Vagina (tissue), 2 donors: ENCODE data around the gene B4GALT5. TPM values are rescaled to one million over a fixed set of nuclear protein-coding genes. Genes with fewer than 3 reads are reported as not detected.
"Not testable (repeated sequence)": the region's sequence is repeated elsewhere in the genome, so short reads cannot be mapped to it uniquely, and the experiment has no call there.

ENCODE experiments used
- DNase-seq, 2 donors: peaks; one replicate each; pipeline ENCODE4 v3.0.0-alpha.2; 2017; ENCODE audit errors: extremely low spot score in 2 of 2
- H3K27ac ChIP-seq: fragments of 200-600 bp; sonication (generic); one replicate; pipeline ENCODE4 v1.5.1; 2019
- H3K27me3 ChIP-seq: fragments of 200-600 bp; sonication (generic); one replicate; pipeline ENCODE4 v1.5.1; 2019
- H3K36me3 ChIP-seq, 2 donors: fragments of 200-600 bp; sonication (generic); one replicate each; pipeline ENCODE4 v1.5.1; 2017 to 2019
- H3K4me1 ChIP-seq: fragments of 200-600 bp; sonication (generic); one replicate; pipeline ENCODE4 v1.5.1; 2019
- H3K4me3 ChIP-seq, 2 donors: fragments of 200-600 bp; sonication (generic); 1 replicate in 1 of 2; 2 replicates in 1 of 2; pipeline ENCODE4 v1.5.1; 2016 to 2019
- H3K9me3 ChIP-seq: fragments of 200-600 bp; sonication (generic); one replicate; pipeline ENCODE4 v1.5.1; 2019
- POLR2A ChIP-seq, 2 donors: fragments of 450-650 bp; IDR thresholded peaks; one replicate each; pipeline ENCODE4 v1.6.1; 2017; ENCODE audit warnings: antibody characterized with exemption in 2 of 2, mild to moderate bottlenecking in 2 of 2, moderate library complexity in 2 of 2
- POLR2AphosphoS5 ChIP-seq, 2 donors: sonication (generic); formaldehyde crosslinking; IDR thresholded peaks; one replicate each; pipeline ENCODE4 v1.9.0; 2017; ENCODE audit warnings: antibody characterized with exemption in 2 of 2, mild to moderate bottlenecking in 2 of 2, low read depth in 1 of 2; ENCODE audit not compliant: insufficient read depth in 1 of 2
- intact Hi-C: fragments of 100-400 bp; cut with DNase I; formaldehyde crosslinking; loops from one replicate; pipeline ENCODE4 v1.15.1; 2023
- total RNA-seq: library from RNA; depleted of rRNA; stranded (reverse); fragments of >200 nt; gene quantifications from one replicate; pipeline ENCODE4 v1.2.3, GENCODE V29; 2016
- TF ChIP-seq, protein P1 (sequence below), 3 experiments: fragments of 450-650 bp in 2 of 3; fragments of 200-600 bp in 1 of 3; sonication (generic) in 1 of 3; IDR thresholded peaks; one replicate each; pipeline ENCODE4 v1.5.1; 2017 to 2019; ENCODE audit warnings: antibody characterized with exemption in 3 of 3, mild to moderate bottlenecking in 2 of 3, moderate library complexity in 2 of 3

Gene B4GALT5, protein sequence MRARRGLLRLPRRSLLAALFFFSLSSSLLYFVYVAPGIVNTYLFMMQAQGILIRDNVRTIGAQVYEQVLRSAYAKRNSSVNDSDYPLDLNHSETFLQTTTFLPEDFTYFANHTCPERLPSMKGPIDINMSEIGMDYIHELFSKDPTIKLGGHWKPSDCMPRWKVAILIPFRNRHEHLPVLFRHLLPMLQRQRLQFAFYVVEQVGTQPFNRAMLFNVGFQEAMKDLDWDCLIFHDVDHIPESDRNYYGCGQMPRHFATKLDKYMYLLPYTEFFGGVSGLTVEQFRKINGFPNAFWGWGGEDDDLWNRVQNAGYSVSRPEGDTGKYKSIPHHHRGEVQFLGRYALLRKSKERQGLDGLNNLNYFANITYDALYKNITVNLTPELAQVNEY
- 17.9 TPM for total RNA-seq

DNA sequence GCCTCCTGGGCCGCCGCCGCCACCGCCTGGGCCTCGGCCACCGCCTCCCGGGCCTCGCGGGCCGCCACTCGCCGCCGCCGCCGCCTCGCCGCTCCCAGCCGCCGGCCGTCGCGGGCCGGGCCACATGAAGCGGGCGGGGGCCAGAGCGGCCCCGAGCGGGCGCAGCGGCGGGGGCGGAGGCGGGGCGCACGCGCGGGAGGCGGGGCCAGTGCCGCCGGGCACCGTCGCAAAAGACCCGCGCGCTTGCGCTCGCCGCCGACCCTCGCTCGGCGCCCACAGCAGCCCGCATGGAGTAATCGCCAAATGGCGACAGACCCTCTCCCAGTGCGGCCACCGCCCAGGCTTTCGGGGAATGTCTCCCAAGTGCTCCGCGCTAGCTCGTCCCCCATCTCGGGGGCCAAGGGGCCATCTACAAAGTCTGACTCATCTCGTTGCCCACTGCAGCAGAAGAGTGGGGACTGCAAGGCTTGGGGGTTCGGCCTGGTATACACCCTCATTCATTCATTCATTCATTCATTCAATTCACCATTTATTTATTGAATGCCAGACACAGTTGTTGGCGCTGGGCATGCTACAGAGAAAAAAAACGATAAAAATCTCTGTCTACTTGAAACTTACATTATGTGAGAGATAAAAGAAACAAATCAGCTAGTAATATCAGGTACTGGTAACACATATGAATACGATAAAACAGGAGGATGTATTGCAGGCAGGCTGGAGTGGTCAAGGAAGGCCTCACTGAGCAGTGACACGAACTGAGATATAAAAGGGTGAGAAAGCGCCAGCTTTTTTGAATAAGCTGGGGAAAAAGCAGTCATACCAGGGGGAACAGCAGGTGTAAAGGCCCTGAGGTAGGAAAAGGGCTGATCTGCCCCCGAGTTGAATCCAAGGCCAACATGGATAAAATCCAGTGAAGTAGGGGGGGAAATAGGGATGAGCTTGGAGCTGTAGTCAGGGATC lies at the start of gene B4GALT5:
B4GALT5 (minus strand) TSS at position 126 of the 960 bp plus-strand sequence. CDS start 188 bp downstream, outside the sequence.
- peak within 1 kb of the TSS; percentile 90 for H3K27ac ChIP-seq
- no peaks in the 10 kb centered on the region for H3K36me3 ChIP-seq
- no peaks in the 10 kb centered on the region for H3K27me3 ChIP-seq
- no peaks in the 10 kb centered on the region for H3K9me3 ChIP-seq
- H3K4me3 ChIP-seq, result peak within 1 kb of the TSS; percentile 95
- H3K4me1 ChIP-seq, result peaks cover 41% of the 10 kb centered on the region
- DNase-seq, result no peak
- intact Hi-C loops, result loop anchor here (5.0 kb wide), 1 partner anchor 102 kb away; no protein-coding TSS in a partner anchor
- TF ChIP-seq POLR2AphosphoS5 (IDR thresholded peaks at IDR 0.05; ENCODE audit: insufficient read depth in 1 of 2, low read depth in 1 of 2) (peak in 1 of 2 donors; percentile 34), POLR2A (IDR thresholded peaks at IDR 0.05) (peak in 1 of 2 donors; percentile 23)
- TF ChIP-seq, protein P1, sequence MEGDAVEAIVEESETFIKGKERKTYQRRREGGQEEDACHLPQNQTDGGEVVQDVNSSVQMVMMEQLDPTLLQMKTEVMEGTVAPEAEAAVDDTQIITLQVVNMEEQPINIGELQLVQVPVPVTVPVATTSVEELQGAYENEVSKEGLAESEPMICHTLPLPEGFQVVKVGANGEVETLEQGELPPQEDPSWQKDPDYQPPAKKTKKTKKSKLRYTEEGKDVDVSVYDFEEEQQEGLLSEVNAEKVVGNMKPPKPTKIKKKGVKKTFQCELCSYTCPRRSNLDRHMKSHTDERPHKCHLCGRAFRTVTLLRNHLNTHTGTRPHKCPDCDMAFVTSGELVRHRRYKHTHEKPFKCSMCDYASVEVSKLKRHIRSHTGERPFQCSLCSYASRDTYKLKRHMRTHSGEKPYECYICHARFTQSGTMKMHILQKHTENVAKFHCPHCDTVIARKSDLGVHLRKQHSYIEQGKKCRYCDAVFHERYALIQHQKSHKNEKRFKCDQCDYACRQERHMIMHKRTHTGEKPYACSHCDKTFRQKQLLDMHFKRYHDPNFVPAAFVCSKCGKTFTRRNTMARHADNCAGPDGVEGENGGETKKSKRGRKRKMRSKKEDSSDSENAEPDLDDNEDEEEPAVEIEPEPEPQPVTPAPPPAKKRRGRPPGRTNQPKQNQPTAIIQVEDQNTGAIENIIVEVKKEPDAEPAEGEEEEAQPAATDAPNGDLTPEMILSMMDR (IDR thresholded peaks at IDR 0.05), result no peak

DNA sequence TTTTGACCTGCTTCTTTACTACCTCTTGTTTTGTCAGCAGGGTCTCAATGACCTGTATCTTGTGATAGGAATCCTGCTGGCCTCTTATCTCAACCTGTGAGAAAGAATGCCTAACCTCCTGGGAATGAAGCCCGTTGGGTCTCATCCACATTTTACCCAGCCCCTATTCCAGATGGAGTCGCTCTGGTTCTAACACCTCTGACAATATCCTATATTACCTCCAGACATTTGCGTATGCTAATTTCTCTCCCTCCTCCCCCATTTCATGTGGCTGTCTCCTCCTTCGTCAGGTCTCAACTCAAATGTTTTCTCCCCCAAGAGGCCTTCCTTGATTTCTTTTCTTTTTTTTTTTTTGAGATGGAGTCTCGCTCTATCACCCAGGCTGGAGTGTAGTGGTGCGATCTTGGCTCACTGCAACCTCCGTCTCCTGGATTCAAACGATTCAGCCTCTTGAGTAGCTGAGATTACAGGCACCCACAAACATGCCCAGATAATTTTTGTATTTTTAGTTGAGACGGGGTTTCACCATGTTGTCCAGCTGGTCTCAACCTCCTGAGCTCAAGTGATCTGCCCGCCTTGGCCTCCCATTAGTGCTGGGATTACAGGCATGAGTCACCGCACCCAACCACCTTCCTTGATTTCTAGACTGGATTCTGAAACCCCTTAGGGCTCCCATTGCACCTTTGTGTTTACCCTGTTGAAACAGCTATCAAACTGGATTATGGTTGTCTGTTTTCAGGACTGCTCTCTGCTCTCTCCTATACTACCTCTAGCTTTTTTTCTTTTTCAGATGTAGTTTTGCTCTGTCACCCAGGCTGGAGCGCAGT lies 49.5 kb upstream of the B4GALT5 start:
- TF ChIP-seq POLR2AphosphoS5 (IDR thresholded peaks at IDR 0.05; ENCODE audit: insufficient read depth in 1 of 2, low read depth in 1 of 2) (no peak), POLR2A (IDR thresholded peaks at IDR 0.05) (no peak)
- TF ChIP-seq, protein P1 (IDR thresholded peaks at IDR 0.05), result no peak
- no peak overlapping the region for H3K27ac ChIP-seq
- no peak overlapping the region for H3K4me3 ChIP-seq
- intact Hi-C loops, result no loop called here
- H3K4me1 ChIP-seq, result peaks cover 12% of the 10 kb centered on the region
- no peaks in the 10 kb centered on the region for H3K36me3 ChIP-seq
- H3K27me3 ChIP-seq, result no peaks in the 10 kb centered on the region
- no peaks in the 10 kb centered on the region for H3K9me3 ChIP-seq
- DNase-seq, result no peak

DNA sequence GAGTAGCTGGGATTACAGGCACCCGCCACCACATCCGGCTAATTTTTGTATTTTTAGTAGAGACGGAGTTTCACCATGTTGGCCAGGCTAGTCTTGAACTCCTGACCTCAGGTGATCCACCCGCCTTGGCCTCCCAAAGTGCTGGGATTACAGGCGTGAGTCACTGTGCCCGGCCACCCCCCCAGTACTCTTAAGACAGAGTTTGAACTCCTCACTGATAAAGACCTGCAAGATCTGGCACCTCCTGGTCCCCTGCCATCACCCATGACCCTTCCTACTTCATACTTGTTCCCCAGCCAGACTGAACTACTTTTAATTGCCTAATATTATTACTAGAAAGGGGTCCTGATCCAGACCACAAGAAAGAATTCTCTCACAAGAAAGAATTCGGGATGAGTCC lies 48.2 kb upstream of the B4GALT5 start:
- H3K36me3 ChIP-seq, DNase-seq, H3K27ac ChIP-seq, H3K9me3 ChIP-seq, H3K4me1 ChIP-seq, H3K4me3 ChIP-seq, intact Hi-C loops, H3K27me3 ChIP-seq: not testable (repeated sequence)

DNA sequence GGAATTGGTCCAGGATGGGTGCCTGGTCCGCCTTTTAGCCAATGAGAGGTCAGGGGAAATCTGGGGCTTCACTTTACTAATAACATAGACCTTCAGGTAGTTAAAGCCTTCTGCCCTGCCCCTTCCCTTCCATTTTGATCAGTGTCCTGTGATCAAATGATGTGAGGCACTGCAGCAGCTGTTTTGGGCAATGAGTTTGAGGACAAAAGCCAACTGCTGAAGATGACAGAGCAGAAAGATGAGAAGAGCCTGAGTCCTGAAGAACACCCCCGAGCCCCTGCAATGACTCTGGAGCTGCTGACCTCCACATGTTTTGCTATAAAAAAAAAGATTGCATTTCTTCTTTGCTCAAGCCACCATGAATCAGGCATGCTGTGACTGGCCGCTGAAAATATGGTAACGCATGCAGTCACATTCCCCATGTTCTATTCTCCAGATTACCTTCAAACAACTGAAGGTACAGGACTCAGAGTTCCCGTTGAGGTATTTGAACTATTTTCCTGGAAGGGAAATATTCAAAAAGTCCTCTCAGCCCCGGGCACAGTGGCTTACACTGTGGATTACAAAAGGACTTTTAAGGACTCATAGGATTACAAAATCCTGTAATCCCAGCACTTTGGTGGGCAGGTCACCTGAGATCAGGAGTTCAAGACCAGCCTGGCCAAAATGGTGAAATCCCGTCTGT lies 45.7 kb upstream of the B4GALT5 start:
- no peak for TF ChIP-seq POLR2A (IDR thresholded peaks at IDR 0.05)
- no peak for TF ChIP-seq POLR2AphosphoS5 (IDR thresholded peaks at IDR 0.05; ENCODE audit: insufficient read depth in 1 of 2, low read depth in 1 of 2)
- TF ChIP-seq, protein P1 (IDR thresholded peaks at IDR 0.05), result no peak
- Histone ChIP-seq H3K27me3 (no peaks in the 10 kb centered on the region), H3K9me3 (no peaks in the 10 kb centered on the region), H3K4me3 (no peak overlapping the region), H3K36me3 (no peaks in the 10 kb centered on the region), H3K27ac (no peak overlapping the region), H3K4me1 (no peaks in the 10 kb centered on the region)
- no peak for DNase-seq
- intact Hi-C loops, result no loop called here
